Measurements from ENCODE around the gene ARF3. TPM values are rescaled to one million over a fixed set of nuclear protein-coding genes. Genes with fewer than 3 reads are reported as not detected.

ARF3 gene
- total and polyA plus RNA-seq, 9 of the 15 experiments (the other 6 are each of a cell fraction or from before 2014, with no cell fraction given) = 5.9 to 170 (median 64.4) TPM

DNA sequence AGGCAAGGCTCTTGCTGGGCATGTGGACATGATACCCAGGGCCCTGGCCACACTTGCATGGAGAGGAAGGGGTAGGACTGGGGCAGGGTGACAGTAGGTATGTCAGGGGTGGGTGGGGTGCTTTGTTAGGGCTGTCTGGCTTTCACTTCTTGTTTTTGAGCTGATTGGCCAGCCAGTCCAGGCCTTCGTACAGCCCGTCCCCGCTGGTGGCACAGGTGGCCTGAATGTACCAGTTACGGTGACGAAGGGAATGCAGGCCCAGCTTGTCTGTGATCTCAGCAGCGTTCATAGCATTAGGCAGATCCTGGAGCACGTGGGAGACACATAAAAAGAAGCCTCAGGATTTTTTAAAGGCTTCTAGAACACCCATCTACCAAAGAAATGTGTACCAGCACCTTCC, 18.5 kb downstream of the ARF3 start (continued):
- TF ChIP-seq, protein P1, sequence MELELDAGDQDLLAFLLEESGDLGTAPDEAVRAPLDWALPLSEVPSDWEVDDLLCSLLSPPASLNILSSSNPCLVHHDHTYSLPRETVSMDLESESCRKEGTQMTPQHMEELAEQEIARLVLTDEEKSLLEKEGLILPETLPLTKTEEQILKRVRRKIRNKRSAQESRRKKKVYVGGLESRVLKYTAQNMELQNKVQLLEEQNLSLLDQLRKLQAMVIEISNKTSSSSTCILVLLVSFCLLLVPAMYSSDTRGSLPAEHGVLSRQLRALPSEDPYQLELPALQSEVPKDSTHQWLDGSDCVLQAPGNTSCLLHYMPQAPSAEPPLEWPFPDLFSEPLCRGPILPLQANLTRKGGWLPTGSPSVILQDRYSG (tag; conservative IDR thresholded peaks at IDR 0.05; ENCODE audit: low read depth) = no peak
- TF ChIP-seq FIP1L1 (IDR thresholded peaks at IDR 0.05; ENCODE audit: low read depth, low read length, poor library complexity, severe bottlenecking) (no peak), MEF2D (tag; conservative IDR thresholded peaks at IDR 0.05; ENCODE audit: low read depth) (no peak), MCM3 (IDR thresholded peaks at IDR 0.05) (no peak), PURB (CRISPR knock-in tag; IDR thresholded peaks at IDR 0.05; ENCODE audit: low read depth) (no peak), NELFE (IDR thresholded peaks at IDR 0.05; ENCODE audit: insufficient read depth, insufficient read length) (no peak), DMBX1 (CRISPR knock-in tag; IDR thresholded peaks at IDR 0.05; ENCODE audit: borderline replicate concordance) (no peak), KDM2B (CRISPR knock-in tag; IDR thresholded peaks at IDR 0.05) (no peak), LARP7 (IDR thresholded peaks at IDR 0.05) (no peak)
- TF ChIP-seq, protein P2, sequence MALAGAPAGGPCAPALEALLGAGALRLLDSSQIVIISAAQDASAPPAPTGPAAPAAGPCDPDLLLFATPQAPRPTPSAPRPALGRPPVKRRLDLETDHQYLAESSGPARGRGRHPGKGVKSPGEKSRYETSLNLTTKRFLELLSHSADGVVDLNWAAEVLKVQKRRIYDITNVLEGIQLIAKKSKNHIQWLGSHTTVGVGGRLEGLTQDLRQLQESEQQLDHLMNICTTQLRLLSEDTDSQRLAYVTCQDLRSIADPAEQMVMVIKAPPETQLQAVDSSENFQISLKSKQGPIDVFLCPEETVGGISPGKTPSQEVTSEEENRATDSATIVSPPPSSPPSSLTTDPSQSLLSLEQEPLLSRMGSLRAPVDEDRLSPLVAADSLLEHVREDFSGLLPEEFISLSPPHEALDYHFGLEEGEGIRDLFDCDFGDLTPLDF (CRISPR knock-in tag; IDR thresholded peaks at IDR 0.05) = no peak
- TF ChIP-seq, protein P3, sequence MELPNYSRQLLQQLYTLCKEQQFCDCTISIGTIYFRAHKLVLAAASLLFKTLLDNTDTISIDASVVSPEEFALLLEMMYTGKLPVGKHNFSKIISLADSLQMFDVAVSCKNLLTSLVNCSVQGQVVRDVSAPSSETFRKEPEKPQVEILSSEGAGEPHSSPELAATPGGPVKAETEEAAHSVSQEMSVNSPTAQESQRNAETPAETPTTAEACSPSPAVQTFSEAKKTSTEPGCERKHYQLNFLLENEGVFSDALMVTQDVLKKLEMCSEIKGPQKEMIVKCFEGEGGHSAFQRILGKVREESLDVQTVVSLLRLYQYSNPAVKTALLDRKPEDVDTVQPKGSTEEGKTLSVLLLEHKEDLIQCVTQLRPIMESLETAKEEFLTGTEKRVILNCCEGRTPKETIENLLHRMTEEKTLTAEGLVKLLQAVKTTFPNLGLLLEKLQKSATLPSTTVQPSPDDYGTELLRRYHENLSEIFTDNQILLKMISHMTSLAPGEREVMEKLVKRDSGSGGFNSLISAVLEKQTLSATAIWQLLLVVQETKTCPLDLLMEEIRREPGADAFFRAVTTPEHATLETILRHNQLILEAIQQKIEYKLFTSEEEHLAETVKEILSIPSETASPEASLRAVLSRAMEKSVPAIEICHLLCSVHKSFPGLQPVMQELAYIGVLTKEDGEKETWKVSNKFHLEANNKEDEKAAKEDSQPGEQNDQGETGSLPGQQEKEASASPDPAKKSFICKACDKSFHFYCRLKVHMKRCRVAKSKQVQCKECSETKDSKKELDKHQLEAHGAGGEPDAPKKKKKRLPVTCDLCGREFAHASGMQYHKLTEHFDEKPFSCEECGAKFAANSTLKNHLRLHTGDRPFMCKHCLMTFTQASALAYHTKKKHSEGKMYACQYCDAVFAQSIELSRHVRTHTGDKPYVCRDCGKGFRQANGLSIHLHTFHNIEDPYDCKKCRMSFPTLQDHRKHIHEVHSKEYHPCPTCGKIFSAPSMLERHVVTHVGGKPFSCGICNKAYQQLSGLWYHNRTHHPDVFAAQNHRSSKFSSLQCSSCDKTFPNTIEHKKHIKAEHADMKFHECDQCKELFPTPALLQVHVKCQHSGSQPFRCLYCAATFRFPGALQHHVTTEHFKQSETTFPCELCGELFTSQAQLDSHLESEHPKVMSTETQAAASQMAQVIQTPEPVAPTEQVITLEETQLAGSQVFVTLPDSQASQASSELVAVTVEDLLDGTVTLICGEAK (IDR thresholded peaks at IDR 0.05) = no peak
- TF ChIP-seq, protein P3 (CRISPR knock-in tag; IDR thresholded peaks at IDR 0.05) = no peak
- TF ChIP-seq, protein P4, sequence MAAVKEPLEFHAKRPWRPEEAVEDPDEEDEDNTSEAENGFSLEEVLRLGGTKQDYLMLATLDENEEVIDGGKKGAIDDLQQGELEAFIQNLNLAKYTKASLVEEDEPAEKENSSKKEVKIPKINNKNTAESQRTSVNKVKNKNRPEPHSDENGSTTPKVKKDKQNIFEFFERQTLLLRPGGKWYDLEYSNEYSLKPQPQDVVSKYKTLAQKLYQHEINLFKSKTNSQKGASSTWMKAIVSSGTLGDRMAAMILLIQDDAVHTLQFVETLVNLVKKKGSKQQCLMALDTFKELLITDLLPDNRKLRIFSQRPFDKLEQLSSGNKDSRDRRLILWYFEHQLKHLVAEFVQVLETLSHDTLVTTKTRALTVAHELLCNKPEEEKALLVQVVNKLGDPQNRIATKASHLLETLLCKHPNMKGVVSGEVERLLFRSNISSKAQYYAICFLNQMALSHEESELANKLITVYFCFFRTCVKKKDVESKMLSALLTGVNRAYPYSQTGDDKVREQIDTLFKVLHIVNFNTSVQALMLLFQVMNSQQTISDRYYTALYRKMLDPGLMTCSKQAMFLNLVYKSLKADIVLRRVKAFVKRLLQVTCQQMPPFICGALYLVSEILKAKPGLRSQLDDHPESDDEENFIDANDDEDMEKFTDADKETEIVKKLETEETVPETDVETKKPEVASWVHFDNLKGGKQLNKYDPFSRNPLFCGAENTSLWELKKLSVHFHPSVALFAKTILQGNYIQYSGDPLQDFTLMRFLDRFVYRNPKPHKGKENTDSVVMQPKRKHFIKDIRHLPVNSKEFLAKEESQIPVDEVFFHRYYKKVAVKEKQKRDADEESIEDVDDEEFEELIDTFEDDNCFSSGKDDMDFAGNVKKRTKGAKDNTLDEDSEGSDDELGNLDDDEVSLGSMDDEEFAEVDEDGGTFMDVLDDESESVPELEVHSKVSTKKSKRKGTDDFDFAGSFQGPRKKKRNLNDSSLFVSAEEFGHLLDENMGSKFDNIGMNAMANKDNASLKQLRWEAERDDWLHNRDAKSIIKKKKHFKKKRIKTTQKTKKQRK (IDR thresholded peaks at IDR 0.05; ENCODE audit: borderline replicate concordance, low read depth, low read length) = no peak

Measured in K562 (cell line).